Measurements from ENCODE around the gene CMIP.

DNA sequence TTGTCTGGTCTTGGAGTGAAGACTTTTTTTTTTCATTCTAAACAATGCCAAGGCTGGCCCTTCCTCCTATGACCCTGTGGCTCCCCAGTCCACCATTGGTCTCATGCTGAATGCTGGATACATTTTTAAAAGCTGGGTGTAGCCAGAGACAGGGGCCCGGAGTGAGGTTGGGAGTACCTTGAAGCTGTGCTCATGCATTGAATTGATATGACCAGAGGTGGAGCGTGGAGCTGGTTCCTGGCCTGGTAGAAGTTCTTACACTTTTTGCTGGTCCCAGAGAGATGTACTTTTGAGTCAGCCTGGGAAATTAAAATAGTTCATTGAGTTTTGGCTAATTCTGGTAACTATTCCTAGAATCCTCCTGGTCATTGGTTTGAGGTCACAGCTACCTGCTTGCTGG lies 83.6 kb downstream of the CMIP start:
- TF ChIP-seq, protein P1, sequence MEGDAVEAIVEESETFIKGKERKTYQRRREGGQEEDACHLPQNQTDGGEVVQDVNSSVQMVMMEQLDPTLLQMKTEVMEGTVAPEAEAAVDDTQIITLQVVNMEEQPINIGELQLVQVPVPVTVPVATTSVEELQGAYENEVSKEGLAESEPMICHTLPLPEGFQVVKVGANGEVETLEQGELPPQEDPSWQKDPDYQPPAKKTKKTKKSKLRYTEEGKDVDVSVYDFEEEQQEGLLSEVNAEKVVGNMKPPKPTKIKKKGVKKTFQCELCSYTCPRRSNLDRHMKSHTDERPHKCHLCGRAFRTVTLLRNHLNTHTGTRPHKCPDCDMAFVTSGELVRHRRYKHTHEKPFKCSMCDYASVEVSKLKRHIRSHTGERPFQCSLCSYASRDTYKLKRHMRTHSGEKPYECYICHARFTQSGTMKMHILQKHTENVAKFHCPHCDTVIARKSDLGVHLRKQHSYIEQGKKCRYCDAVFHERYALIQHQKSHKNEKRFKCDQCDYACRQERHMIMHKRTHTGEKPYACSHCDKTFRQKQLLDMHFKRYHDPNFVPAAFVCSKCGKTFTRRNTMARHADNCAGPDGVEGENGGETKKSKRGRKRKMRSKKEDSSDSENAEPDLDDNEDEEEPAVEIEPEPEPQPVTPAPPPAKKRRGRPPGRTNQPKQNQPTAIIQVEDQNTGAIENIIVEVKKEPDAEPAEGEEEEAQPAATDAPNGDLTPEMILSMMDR (IDR thresholded peaks at IDR 0.05), result no peak
- no peak for TF ChIP-seq POLR2A (IDR thresholded peaks at IDR 0.05)

Measured in right lobe of liver (tissue), 4 donors.